Measurements from ENCODE around the gene CIB4. TPM values are rescaled to one million over a fixed set of nuclear protein-coding genes. Genes with fewer than 3 reads are reported as not detected.
"Not testable (repeated sequence)": the region's sequence is repeated elsewhere in the genome, so short reads cannot be mapped to it uniquely, and the experiment has no call there.

Gene CIB4
- total RNA-seq, 1 donor from 2014 or later = not detected

DNA sequence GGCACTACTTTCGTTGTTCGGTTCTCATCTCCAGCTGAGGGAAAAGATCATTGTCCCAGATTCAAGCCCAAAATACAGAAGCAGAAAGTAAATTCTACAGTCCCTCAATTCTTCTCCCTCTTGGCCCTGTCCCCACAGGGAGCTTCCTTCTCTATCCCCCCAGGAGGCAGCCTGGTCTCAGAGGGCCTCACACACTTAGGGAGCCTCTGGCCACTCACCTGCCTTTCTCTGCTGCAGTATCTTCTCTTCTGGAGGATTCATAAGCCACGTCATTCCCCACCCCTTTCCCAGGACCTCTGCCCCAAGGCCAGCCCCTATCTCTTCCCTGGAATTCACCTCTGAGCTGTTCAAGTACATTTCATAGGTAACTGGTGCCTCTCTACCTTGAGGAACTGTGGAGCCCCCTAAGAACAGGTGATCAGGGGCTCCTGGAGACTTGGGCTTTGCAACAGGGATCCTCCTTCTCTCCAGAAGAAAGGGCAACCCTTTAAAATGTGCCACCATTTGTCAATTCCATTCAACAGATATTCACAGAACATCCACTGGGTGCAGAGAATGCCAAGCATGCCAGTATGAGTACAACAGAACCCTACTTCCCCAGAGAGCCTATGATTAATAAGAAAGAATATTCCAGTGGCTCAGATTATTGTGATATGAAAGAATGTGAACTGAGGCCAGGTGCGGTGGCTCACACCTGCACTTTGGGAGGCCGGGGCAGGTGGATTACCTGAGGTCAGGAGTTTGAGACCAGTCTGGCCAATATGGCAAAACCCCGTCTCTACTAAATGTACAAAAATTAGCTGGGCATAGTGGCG is 72.9 kb downstream of the CIB4 start:
- Mint-ChIP-seq H3K4me3 (ENCODE audit: low read depth) (no peak overlapping the region), H3K4me1 (ENCODE audit: low read depth) (no peaks in the 10 kb centered on the region), H3K36me3 (ENCODE audit: low read depth) (no peaks in the 10 kb centered on the region), H3K9me3 (no peaks in the 10 kb centered on the region), H3K27ac (no peak overlapping the region), H3K27me3 (ENCODE audit: low read depth) (peaks cover 39% of the 10 kb centered on the region)
- intact Hi-C loops (cut with micrococcal nuclease) = no loop called here
- DNase-seq (ENCODE audit: low spot score) = no peak

DNA sequence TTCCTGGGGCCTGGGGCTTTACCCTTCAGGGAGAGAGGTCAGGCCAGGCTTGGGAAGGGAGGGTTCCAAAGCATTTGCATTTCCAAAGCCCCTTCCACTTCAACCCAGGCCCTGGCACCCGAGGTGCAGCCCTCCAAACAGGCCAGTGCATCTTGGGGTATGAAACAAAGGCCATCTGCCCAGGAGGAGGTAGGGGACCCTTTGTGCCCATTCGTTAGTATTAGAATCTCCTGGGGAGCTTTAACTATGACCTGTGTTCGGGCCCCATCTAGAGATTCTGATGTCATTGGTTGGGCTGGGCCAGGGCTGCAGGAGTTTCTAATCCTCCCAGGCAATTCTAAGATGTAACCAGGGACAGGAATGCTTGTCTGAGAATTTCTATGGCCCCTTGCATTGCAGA is 73.6 kb downstream of the CIB4 start:
- Mint-ChIP-seq H3K4me1 (ENCODE audit: low read depth) (peaks cover 2% of the 10 kb centered on the region), H3K27me3 (ENCODE audit: low read depth) (peaks cover 42% of the 10 kb centered on the region), H3K9me3 (no peaks in the 10 kb centered on the region), H3K27ac (no peak overlapping the region), H3K4me3 (ENCODE audit: low read depth) (no peak overlapping the region), H3K36me3 (ENCODE audit: low read depth) (no peaks in the 10 kb centered on the region)
- intact Hi-C loops (cut with micrococcal nuclease) = no loop called here
- DNase-seq (ENCODE audit: low spot score) = no peak

DNA sequence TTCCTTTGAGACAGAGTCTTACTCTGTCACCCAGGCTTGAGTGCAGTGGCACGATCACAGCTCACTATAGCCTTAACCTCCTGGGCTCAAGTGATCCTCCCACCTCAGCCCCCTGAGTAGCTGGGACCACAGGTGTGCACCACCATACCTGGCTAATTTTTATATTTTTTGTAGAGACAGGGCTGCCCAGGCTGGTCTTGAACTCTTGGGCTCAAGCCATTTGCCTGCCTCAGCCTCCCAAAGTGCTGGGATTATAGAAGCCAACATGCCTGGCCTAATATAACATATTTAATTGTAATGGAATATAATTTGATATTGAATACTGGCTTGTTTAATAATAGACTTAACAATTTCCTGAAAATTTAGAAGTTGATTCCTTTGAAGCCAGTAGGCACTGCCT is 74.4 kb downstream of the CIB4 start:
- peaks cover 42% of the 10 kb centered on the region for H3K27me3 Mint-ChIP-seq (ENCODE audit: low read depth)
- H3K27ac Mint-ChIP-seq; H3K4me1 Mint-ChIP-seq (ENCODE audit: low read depth); H3K4me3 Mint-ChIP-seq (ENCODE audit: low read depth); H3K36me3 Mint-ChIP-seq (ENCODE audit: low read depth); intact Hi-C loops (cut with micrococcal nuclease); H3K9me3 Mint-ChIP-seq; DNase-seq (ENCODE audit: low spot score): not testable (repeated sequence)

DNA sequence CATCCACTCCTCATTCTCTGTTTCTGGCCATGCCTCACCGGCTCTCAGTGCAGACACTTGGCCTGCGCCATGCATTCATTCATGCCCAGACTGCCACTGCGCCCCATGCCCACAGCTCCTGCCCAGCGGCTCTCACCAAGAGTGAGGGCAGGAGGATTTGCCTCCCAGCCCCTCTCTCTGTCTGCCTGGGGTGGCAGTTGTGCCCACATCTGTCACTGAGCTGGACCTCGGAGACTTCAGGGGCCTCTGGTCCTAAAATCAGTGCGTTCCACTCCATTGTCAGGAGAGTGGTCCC is 75.1 kb downstream of the CIB4 start:
- H3K27me3 Mint-ChIP-seq (ENCODE audit: low read depth) = peaks cover 48% of the 10 kb centered on the region
- no peak overlapping the region for H3K4me3 Mint-ChIP-seq (ENCODE audit: low read depth)
- H3K36me3 Mint-ChIP-seq (ENCODE audit: low read depth) = no peaks in the 10 kb centered on the region
- H3K27ac Mint-ChIP-seq = no peak overlapping the region
- no peak for DNase-seq (ENCODE audit: low spot score)
- H3K4me1 Mint-ChIP-seq (ENCODE audit: low read depth) = peaks cover 6% of the 10 kb centered on the region
- intact Hi-C loops (cut with micrococcal nuclease) = no loop called here
- H3K9me3 Mint-ChIP-seq = no peaks in the 10 kb centered on the region

DNA sequence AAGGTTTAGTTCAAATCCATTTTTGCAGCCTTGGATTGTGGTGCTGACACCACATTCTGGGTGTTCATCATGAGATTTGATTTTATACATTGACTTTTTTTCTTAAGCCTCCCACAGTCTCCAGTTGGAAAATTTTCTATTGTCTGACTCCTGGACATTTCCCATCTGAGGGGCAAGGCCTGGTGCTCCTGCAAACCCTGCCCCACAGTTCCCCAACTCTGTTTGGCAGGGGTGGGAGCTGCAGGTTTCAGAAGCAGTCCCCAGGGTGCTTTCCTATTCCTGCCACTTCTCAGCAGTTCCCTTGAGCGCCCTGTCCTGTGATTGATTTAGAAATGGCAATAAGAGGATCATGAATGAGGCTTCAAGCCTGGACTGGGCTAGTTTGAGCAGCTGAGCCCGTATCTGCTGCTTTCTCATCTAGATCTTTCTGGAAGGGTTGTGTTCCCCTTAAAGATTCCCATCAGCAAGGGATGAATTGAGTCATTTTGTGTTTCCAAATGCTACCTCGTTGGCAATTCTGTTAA is 77.0 kb downstream of the CIB4 start:
- H3K4me3 Mint-ChIP-seq (ENCODE audit: low read depth) = no peak overlapping the region
- no peak overlapping the region for H3K27ac Mint-ChIP-seq
- H3K9me3 Mint-ChIP-seq = no peaks in the 10 kb centered on the region
- DNase-seq (ENCODE audit: low spot score) = no peak
- H3K27me3 Mint-ChIP-seq (ENCODE audit: low read depth) = peaks cover 52% of the 10 kb centered on the region
- H3K36me3 Mint-ChIP-seq (ENCODE audit: low read depth) = no peaks in the 10 kb centered on the region
- intact Hi-C loops (cut with micrococcal nuclease) = no loop called here
- H3K4me1 Mint-ChIP-seq (ENCODE audit: low read depth) = peaks cover 6% of the 10 kb centered on the region

DNA sequence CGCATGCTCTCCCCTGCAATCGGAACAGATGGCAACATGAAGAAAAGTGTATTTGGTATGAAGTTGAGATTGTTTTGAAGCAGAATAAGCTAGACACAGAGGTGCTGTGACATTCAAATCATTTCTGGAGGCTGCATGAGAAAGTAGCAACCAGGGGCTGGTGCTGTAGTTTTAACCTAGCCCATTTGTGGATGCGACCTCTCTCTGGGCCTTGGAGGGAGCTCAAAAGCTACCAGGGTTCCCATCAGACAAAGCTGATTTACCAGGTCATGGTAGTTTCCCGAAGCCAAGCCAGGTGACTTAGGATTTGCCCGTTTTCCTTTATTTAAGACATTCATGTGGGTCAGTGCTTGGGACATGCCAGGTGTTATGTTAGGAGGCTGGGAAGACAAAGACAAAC is 77.5 kb downstream of the CIB4 start:
- DNase-seq (ENCODE audit: low spot score) = no peak
- intact Hi-C loops (cut with micrococcal nuclease) = no loop called here
- no peak overlapping the region for H3K4me3 Mint-ChIP-seq (ENCODE audit: low read depth)
- no peaks in the 10 kb centered on the region for H3K36me3 Mint-ChIP-seq (ENCODE audit: low read depth)
- peaks cover 53% of the 10 kb centered on the region for H3K27me3 Mint-ChIP-seq (ENCODE audit: low read depth)
- no peaks in the 10 kb centered on the region for H3K9me3 Mint-ChIP-seq
- no peak overlapping the region for H3K27ac Mint-ChIP-seq
- peaks cover 6% of the 10 kb centered on the region for H3K4me1 Mint-ChIP-seq (ENCODE audit: low read depth)

DNA sequence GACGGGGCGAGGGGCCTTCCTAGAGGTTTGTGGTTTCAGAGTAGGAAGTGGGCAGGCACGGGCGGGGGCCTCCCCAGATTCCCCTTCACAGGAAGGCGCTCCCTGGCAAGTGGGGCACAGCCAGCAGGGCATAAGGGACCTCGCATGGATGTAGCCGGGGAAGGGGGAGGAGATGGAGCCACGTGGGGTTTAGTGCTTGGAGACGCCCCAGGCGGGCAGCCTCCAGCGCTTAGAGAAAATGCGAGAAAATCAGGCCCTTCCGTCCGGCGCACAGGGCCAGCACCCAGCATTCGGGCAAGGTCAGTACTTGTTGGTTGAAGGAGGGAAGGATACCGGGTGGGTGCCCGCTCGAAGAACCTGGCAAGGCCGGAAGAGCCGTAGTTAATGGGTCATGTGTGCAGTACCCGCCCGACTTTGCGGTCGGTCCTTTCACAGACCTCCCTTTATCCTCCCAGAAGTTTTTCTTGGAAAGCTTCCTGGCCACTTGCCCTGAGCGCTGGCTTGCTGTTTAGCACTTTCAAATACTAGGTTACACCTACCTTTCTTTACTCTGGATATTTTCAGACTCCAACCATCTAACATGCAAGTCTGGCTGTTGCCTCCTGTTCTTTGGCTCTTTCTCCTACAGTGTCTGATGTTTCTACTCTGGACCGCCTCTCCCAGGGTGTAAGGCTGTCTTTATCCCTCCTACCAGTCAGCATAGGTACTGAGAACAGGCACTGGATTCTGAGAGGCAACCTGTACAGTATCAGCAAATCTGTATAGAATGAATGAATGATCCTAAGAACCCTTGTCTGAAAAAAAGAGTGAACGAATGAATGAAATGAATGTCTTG is 78.1 kb downstream of the CIB4 start:
- Mint-ChIP-seq H3K4me1 (ENCODE audit: low read depth) (peaks cover 6% of the 10 kb centered on the region), H3K9me3 (no peaks in the 10 kb centered on the region), H3K27ac (no peak overlapping the region), H3K4me3 (ENCODE audit: low read depth) (no peak overlapping the region), H3K36me3 (ENCODE audit: low read depth) (no peaks in the 10 kb centered on the region), H3K27me3 (ENCODE audit: low read depth) (peaks cover 55% of the 10 kb centered on the region)
- no peak for DNase-seq (ENCODE audit: low spot score)
- intact Hi-C loops (cut with micrococcal nuclease) = no loop called here

DNA sequence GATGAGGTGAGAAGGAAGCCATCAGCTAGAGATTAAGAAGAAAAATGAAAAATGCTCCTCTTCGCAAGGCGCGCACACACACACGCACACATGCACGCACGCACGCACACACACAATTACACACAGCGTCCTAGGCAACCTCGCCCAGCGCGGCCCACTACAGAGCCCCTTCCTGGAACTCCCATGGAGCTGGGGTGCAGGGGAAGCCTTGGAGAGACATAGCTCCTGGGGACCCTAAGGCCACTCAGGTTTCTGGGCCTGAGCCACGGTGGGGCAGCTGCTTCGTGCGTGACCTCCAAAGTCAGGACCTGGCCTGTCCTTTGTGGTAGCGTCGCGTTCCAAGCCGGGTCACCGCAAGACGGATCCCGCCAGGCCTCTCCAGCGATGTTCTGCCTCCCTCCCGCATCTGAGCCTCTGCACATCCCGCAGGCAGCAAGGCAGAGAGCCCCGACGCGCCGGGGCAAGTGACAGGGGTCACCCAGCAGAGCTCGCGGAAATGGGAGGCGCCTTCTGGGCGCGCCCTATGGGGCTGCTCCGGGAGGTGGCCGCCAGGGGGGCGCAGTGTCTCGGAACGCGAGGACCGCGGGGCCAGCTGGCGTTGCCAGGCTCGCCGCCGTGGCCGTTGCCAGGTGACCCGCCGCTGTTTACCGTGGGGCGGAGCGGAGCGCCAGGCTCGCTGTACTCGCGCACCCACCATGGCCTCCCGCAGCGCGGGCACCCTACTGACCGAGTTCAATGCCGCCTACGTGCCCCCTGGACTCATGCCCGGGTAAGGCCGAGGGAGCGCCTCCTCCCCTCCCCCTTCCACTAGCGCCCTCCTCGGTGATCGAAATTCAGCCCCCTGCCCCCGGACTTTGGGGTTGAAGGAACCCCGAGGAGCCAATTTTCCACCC is 79.0 kb downstream of the CIB4 start:
- H3K36me3 Mint-ChIP-seq (ENCODE audit: low read depth) = no peaks in the 10 kb centered on the region
- H3K27ac Mint-ChIP-seq = no peak overlapping the region
- peaks cover 6% of the 10 kb centered on the region for H3K4me1 Mint-ChIP-seq (ENCODE audit: low read depth)
- intact Hi-C loops (cut with micrococcal nuclease) = no loop called here
- H3K9me3 Mint-ChIP-seq = no peaks in the 10 kb centered on the region
- peak overlapping the region; percentile 30 for H3K4me3 Mint-ChIP-seq (ENCODE audit: low read depth)
- peak; percentile 28 for DNase-seq (ENCODE audit: low spot score)
- H3K27me3 Mint-ChIP-seq (ENCODE audit: low read depth) = peaks cover 62% of the 10 kb centered on the region

DNA sequence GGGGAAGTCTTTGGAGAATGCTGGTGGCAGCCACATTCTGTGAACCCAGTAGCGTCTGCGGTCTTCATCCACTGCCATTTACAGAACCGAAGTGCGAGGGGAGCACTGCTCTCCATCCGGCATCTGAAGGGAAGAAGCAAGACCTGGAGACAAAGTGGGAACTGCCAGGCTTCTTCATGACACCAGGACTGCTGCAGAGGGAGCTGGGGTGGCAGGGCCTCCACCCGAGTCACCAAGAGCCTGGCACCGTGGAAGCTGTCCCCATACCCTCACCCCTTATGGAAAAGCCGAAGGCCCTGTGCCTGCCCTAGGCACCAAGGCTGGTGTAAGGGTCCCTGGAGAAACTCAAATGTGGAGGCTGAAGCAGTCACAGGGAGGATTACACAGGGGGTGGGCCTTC is 79.8 kb downstream of the CIB4 start:
- intact Hi-C loops (cut with micrococcal nuclease) = no loop called here

DNA sequence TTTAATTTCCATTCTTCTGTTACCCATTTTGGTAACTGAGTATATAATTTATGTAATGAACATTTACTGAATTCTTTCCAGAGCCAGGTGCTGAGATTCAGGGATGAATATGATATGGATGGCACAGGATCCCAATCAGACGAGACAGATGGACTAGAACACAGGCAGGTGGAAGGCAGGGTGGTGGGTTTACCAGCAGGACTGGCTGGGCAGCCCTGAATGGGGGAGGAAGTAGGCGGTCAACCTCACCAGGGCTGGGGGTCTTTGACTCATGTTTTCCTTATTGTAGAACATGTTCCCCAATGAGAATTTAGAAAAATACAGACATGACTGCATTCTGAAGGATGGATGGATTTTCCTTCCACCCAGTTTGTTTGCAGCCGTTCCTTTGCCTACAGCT is 80.3 kb downstream of the CIB4 start:
- Mint-ChIP-seq H3K4me1 (ENCODE audit: low read depth) (peaks cover 6% of the 10 kb centered on the region), H3K36me3 (ENCODE audit: low read depth) (no peaks in the 10 kb centered on the region), H3K27ac (no peak overlapping the region), H3K9me3 (no peaks in the 10 kb centered on the region), H3K27me3 (ENCODE audit: low read depth) (peaks cover 62% of the 10 kb centered on the region), H3K4me3 (ENCODE audit: low read depth) (no peak overlapping the region)
- intact Hi-C loops (cut with micrococcal nuclease) = no loop called here
- no peak for DNase-seq (ENCODE audit: low spot score)

More for the DNA sequence above, 79.8 kb downstream of the CIB4 start:
- no peaks in the 10 kb centered on the region for H3K9me3 Mint-ChIP-seq
- H3K36me3 Mint-ChIP-seq (ENCODE audit: low read depth) = no peaks in the 10 kb centered on the region
- DNase-seq (ENCODE audit: low spot score) = no peak
- H3K4me1 Mint-ChIP-seq (ENCODE audit: low read depth) = peaks cover 6% of the 10 kb centered on the region
- H3K27ac Mint-ChIP-seq = no peak overlapping the region
- no peak overlapping the region for H3K4me3 Mint-ChIP-seq (ENCODE audit: low read depth)
- peaks cover 62% of the 10 kb centered on the region for H3K27me3 Mint-ChIP-seq (ENCODE audit: low read depth)

DNA sequence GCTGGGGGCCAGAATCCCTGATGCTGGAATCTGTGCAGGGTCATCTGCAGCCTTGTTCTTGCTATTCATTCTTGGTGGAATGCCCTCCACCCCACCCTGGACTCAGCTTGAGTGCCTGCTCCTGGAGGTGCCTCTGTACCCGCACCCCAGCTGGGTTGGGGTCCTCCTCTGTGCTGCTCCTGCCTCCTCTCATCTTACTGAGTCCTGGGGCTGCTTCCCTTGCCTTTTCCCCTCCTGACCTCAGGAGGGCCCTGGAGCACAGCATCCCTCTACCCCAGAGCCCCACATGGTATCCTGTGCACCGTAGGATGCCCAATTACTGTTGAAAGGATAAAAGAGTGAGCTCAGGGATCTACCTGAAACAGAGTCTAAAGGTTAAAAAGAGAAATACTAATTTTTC is 81.6 kb downstream of the CIB4 start:
- H3K36me3 Mint-ChIP-seq (ENCODE audit: low read depth) = no peaks in the 10 kb centered on the region
- H3K4me3 Mint-ChIP-seq (ENCODE audit: low read depth) = no peak overlapping the region
- intact Hi-C loops (cut with micrococcal nuclease) = no loop called here

DNA sequence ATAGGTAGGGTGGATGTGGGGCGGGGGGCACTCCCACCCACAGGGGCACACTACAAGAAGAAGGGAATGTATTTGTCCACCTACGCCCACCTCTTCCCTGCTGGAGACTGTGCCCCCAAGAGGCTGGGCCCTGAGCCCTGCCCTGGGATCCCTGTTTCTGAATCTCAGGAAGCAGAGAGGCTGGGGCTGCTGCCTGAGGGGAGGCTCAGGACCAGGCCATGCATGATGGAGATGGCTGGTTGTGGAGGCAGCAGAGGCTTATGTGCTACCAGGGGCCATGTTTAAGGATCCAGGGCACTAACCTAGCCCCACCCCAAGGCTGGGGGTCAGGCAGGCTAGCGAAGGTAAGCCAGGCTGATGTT is 82.1 kb downstream of the CIB4 start:
- Mint-ChIP-seq H3K36me3 (ENCODE audit: low read depth) (no peaks in the 10 kb centered on the region), H3K27me3 (ENCODE audit: low read depth) (peaks cover 55% of the 10 kb centered on the region), H3K27ac (no peak overlapping the region), H3K4me3 (ENCODE audit: low read depth) (no peak overlapping the region), H3K9me3 (no peaks in the 10 kb centered on the region), H3K4me1 (ENCODE audit: low read depth) (peaks cover 6% of the 10 kb centered on the region)
- intact Hi-C loops (cut with micrococcal nuclease) = no loop called here
- no peak for DNase-seq (ENCODE audit: low spot score)

More for the DNA sequence above, 81.6 kb downstream of the CIB4 start:
- Mint-ChIP-seq H3K9me3 (no peaks in the 10 kb centered on the region), H3K27ac (no peak overlapping the region), H3K4me1 (ENCODE audit: low read depth) (peaks cover 6% of the 10 kb centered on the region), H3K27me3 (ENCODE audit: low read depth) (peaks cover 57% of the 10 kb centered on the region)
- DNase-seq (ENCODE audit: low spot score) = no peak

Measured in activated T-helper 2 cell treated with anti-CD3 and anti-CD28 coated beads, Interferon-gamma antibody, Interleukin-2, Interleukin-4, amounts not matched to agents 10 μg/mL and 5 μg/mL and 100 μg/mL, durations not matched to agents 14 hours and 24 hours and 36 hours (primary cell).